ENCODE results near the gene NFIX.
A peak's percentile ranks its signal among the peaks of the same experiment; 100 is the strongest.

Gene NFIX

GRCh38 chr19:13090511-13091231, 95.4 kb downstream of the NFIX start:
- DNase-seq (ENCODE audit: low read depth in 2 of 2, low spot score in 1 of 2) = no peak

- no peak for DNase-seq (ENCODE audit: low read depth in 2 of 2, low spot score in 1 of 2)
Measured at GRCh38 chr19:13091400-13092157, 96.3 kb downstream of the NFIX start.

GRCh38 chr19:13092158-13092543, 96.9 kb downstream of the NFIX start:
- no peak for DNase-seq (ENCODE audit: low read depth in 2 of 2, low spot score in 1 of 2)

GRCh38 chr19:13092606-13093235, 97.4 kb downstream of the NFIX start:
- DNase-seq (ENCODE audit: low read depth in 2 of 2, low spot score in 1 of 2) = no peak

GRCh38 chr19:13093407-13094105, 98.3 kb downstream of the NFIX start:
- DNase-seq (ENCODE audit: low read depth in 2 of 2, low spot score in 1 of 2) = peak; percentile 61 to 66

- no peak for DNase-seq (ENCODE audit: low read depth in 2 of 2, low spot score in 1 of 2)
Measured at GRCh38 chr19:13094106-13094504, 98.8 kb downstream of the NFIX start.

GRCh38 chr19:13094771-13095392, 99.6 kb downstream of the NFIX start:
- DNase-seq (ENCODE audit: low read depth in 2 of 2, low spot score in 1 of 2) = no peak

GRCh38 chr19:13095393-13095784, 100.1 kb downstream of the NFIX start:
- no peak for DNase-seq (ENCODE audit: low read depth in 2 of 2, low spot score in 1 of 2)

GRCh38 chr19:13095934-13096927, 101.0 kb downstream of the NFIX start:
- DNase-seq (ENCODE audit: low read depth in 2 of 2, low spot score in 1 of 2) = no peak

GRCh38 chr19:13097033-13097462, 101.8 kb downstream of the NFIX start:
- DNase-seq (ENCODE audit: low read depth in 2 of 2, low spot score in 1 of 2) = no peak

GRCh38 chr19:13097463-13098258, 102.4 kb downstream of the NFIX start:
- no peak for DNase-seq (ENCODE audit: low read depth in 2 of 2, low spot score in 1 of 2)

- DNase-seq (ENCODE audit: low read depth in 2 of 2, low spot score in 1 of 2) = no peak
Measured at GRCh38 chr19:13098277-13099072, 103.2 kb downstream of the NFIX start.

- peak; percentile 40 to 59 for DNase-seq (ENCODE audit: low read depth in 2 of 2, low spot score in 1 of 2)
Measured at GRCh38 chr19:13099073-13099999, 104.1 kb downstream of the NFIX start.

- DNase-seq (ENCODE audit: low read depth in 2 of 2, low spot score in 1 of 2) = peak; percentile 39 to 47
Measured at GRCh38 chr19:13100031-13100588, 104.8 kb downstream of the NFIX start.

GRCh38 chr19:13100841-13101589, 105.7 kb downstream of the NFIX start:
- no peak for DNase-seq (ENCODE audit: low read depth in 2 of 2, low spot score in 1 of 2)

All from stimulated activated CD8-positive, alpha-beta memory T cell treated with anti-CD3 and anti-CD28 coated beads, Interleukin-4, amount 100 ng/mL, for 4 hours (primary cell).